Activated T-helper 17 cell treated with anti-CD3 and anti-CD28 coated beads, Interleukin-2, amount 50 U/mL, for 72 hours (primary cell): Measurements from ENCODE around the gene MRGPRF. TPM values are rescaled to one million over a fixed set of nuclear protein-coding genes. Genes with fewer than 3 reads are reported as not detected.
"Not testable (repeated sequence)": the region's sequence is repeated elsewhere in the genome, so short reads cannot be mapped to it uniquely, and the experiment has no call there.

Experiments used
- ATAC-seq: fragments of 150-1000 bp; cut with Tn5 transposase; replicated peaks from 2 replicates; pipeline ENCODE4 v1.10.0; 2021; ENCODE audit warnings: mild to moderate bottlenecking, moderate library complexity
- H3K27ac Mint-ChIP-seq: one replicate; pipeline ENCODE4 v1.8.0; 2022; ENCODE audit warnings: mixed read lengths
- H3K27me3 Mint-ChIP-seq: one replicate; pipeline ENCODE4 v1.8.0; 2022; ENCODE audit warnings: mixed read lengths
- H3K36me3 Mint-ChIP-seq: one replicate; pipeline ENCODE4 v1.8.0; 2022; ENCODE audit warnings: low read depth, mild to moderate bottlenecking, mixed read lengths
- H3K4me1 Mint-ChIP-seq: one replicate; pipeline ENCODE4 v1.8.0; 2022; ENCODE audit warnings: mixed read lengths
- H3K4me3 Mint-ChIP-seq: one replicate; pipeline ENCODE4 v1.8.0; 2022; ENCODE audit warnings: mild to moderate bottlenecking, mixed read lengths
- H3K9me3 Mint-ChIP-seq: one replicate; pipeline ENCODE4 v1.8.0; 2022; ENCODE audit warnings: mixed read lengths
- total RNA-seq, 2 donors: library from RNA; stranded (reverse); gene quantifications; one replicate each; pipeline ENCODE4 v1.2.3, GENCODE V29; 2022

MRGPRF gene
- total RNA-seq, 2 donors from 2014 or later: not detected

DNA sequence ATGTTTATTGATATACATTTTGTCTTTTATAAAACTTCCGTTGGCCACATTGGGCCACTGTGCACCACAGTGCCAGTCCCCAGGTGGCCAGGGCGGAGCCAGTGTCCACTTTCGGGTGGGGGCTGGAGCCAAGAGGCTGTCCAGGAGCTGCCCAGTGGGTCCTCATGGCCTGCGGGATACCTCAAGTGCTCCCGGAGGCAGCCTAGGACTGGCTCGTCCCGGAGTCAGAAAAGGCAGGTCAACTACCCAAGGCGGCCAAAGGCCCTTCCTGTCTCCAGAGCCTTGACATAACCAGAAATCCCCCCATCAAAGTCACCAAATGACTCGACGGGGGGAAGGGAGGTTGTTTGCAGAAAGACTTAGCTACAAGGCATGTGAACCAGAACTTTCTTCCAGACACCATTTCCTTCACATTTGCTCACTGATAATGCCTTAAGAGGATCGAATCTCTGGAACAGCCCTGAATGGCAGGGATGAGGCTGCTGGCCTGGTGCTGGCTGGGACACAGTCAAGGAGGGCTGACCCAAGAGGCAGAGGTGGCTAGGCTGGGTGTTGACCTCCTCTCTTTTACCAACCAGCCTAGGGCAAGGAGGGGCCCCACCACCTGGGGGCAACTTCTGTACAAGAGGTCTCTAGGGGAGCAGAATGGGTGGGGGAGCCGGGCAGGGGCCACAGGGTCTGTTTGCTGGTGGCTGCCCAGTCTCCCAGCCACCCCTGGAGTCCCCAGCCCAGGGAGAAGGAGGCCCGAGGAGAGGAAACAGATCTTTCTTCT, 8.4 kb downstream of the MRGPRF start:
- H3K4me1 Mint-ChIP-seq: no peaks in the 10 kb centered on the region
- H3K9me3 Mint-ChIP-seq: no peaks in the 10 kb centered on the region
- H3K27me3 Mint-ChIP-seq: no peaks in the 10 kb centered on the region
- H3K27ac Mint-ChIP-seq: no peak overlapping the region
- ATAC-seq: no peak
- no peak overlapping the region for H3K4me3 Mint-ChIP-seq
- no peaks in the 10 kb centered on the region for H3K36me3 Mint-ChIP-seq

DNA sequence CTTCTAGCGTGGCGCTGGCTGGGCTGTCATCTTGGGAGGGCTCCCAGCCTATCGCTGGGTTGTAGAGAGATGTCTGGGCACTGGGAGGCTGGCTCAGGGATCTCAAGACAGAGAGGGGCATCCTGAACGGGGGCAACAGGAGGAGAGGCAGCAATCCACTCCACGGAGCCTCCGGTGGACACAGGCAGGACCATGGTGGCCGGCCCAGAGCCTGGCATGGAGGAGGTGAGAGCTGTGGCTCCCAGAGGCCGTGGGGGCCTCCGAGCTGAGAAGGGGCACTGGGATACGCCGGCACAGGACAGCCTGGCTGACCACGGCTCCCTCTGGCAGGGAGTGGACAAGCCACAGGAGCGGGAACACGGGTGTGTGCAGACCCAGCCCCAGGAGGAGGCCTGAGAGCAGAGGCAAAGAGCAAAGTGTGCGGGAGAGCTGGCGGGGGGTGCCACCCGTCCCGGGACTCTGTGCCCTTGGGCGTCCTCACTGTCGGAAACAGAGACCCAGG, 9.1 kb downstream of the MRGPRF start:
- Mint-ChIP-seq H3K27me3 (no peaks in the 10 kb centered on the region), H3K4me3 (no peak overlapping the region), H3K36me3 (no peaks in the 10 kb centered on the region), H3K4me1 (no peaks in the 10 kb centered on the region), H3K9me3 (no peaks in the 10 kb centered on the region), H3K27ac (no peak overlapping the region)
- no peak for ATAC-seq

DNA sequence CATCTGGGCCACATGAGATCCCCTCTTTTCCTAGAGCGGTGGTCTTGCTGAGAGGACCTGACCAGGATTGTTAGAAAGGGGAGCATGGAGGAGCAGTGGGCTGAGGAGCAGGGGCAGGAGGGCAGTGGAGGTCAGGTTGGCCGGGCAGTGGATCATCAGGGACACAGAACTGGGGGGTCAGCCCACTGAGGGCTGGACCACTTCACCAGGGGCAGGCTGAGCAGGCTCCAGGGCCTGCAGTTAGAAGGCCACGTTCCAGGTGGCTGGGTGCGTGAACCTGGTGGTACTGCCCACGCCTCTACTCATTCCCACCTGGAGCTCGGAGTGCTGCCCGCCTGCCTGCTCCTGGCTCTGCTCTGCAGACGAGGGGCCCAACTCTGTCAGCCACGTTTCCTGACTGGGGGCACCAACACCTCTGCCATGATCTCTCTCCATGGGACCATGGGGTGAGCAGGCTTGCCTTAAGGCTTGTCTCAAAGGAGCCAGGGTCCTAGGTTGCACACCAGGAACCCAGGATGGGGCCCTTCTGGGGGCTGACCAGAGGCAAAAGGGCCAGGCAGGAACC, 9.7 kb downstream of the MRGPRF start:
- no peaks in the 10 kb centered on the region for H3K4me1 Mint-ChIP-seq
- no peak overlapping the region for H3K27ac Mint-ChIP-seq
- no peak overlapping the region for H3K4me3 Mint-ChIP-seq
- no peaks in the 10 kb centered on the region for H3K27me3 Mint-ChIP-seq
- no peaks in the 10 kb centered on the region for H3K36me3 Mint-ChIP-seq
- no peak for ATAC-seq
- H3K9me3 Mint-ChIP-seq: no peaks in the 10 kb centered on the region

DNA sequence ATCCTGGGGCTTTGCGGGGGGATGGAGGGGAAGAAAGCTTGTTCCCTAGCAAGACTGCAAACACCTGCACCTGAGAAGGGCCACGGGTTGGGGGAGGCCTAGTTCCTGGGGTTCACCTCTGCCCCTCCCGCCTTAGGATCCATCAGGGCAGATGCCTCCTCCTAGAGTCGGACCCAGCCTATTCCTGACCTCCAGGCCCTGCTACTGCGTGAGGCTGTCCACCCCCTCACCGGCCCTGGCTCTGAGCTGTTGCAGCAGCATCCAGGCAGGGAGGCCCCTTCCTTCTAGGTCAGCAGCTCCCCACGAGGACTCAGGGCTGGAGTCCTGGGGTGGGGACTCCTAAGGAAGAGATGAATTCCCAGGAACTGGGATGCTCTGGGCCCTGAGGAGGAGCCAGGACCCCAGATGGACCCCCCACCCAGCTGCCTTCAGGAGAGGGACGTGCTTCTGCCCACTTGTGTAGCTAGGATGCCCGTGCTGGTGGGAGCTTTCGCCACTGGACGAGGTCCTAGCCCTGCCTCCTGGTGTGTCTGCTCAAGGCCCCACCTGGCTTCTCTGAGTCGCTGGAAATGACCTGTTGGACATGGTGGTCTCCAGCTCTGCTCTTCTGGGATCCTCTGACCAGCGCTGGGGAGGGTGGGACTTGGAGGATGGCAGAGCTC, 10.3 kb downstream of the MRGPRF start:
- H3K4me3 Mint-ChIP-seq: no peak overlapping the region
- no peaks in the 10 kb centered on the region for H3K9me3 Mint-ChIP-seq
- no peak for ATAC-seq
- no peaks in the 10 kb centered on the region for H3K4me1 Mint-ChIP-seq
- H3K36me3 Mint-ChIP-seq: no peaks in the 10 kb centered on the region
- no peaks in the 10 kb centered on the region for H3K27me3 Mint-ChIP-seq
- H3K27ac Mint-ChIP-seq: no peak overlapping the region

DNA sequence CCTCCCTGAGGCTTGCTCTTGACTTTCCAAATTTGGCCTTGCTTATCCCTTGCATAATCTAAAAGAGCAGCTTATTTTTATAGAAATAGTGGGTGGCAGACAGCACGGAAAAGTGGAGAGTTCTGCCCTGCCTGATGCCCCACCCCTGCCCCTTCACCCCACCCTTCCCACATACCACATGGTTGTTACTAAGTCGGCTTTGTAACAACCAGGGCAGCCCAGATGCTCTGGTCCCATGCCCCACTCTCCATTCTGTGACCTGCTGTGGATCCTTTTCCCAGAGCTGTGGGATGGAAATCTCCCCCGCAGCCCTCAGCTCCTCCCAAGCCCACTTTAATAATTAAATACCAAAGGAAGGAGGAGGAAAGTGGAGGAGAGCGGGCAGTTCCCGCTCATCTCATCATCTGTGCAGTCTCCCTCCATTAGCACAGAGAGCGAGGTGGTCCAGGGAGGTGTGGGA, 10.9 kb downstream of the MRGPRF start:
- Mint-ChIP-seq H3K27me3 (no peaks in the 10 kb centered on the region), H3K9me3 (no peaks in the 10 kb centered on the region), H3K27ac (no peak overlapping the region), H3K4me3 (no peak overlapping the region), H3K36me3 (no peaks in the 10 kb centered on the region), H3K4me1 (no peaks in the 10 kb centered on the region)
- no peak for ATAC-seq

DNA sequence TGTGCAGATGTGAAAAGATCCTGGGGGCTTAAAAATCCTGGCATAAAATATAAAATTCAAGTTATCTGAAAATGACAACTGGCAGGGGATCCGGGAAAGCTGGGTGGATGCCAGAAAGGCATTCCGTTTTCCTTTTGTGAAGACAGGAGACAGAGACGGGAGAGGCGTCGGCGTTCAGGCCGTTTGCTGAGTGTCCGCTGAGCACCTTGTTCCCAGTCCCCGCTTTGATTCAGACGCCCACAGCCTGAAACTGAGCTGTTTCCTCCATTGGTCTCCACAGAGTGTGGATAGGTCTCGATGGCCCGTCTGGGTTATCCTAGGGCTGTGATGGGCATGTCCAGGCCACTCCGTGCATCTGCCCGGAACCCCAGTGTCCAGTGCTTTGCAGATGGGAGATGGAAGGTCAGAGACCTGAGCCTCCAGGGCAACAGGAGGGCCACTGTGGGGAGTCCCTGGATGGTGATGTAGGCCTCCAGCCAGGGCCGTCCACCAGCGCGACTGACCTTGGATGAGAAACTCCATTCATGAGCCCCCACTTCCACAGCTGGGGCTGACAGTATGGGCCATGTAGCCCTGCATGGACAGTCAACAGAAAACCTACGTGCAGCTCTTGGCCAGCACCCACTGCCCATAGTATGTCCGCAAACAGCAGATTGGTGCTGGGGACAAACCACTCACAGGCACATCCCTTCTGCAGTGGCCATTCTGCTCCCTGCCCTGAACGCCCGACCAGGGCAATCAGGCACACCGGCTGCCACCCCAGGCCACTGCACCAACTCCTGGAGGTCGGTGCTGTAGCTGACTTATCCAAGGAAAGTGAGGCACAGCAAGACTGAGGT, 11.6 kb downstream of the MRGPRF start:
- Mint-ChIP-seq H3K4me3 (no peak overlapping the region), H3K36me3 (no peaks in the 10 kb centered on the region), H3K9me3 (no peaks in the 10 kb centered on the region), H3K4me1 (no peaks in the 10 kb centered on the region), H3K27me3 (no peaks in the 10 kb centered on the region), H3K27ac (no peak overlapping the region)
- no peak for ATAC-seq

DNA sequence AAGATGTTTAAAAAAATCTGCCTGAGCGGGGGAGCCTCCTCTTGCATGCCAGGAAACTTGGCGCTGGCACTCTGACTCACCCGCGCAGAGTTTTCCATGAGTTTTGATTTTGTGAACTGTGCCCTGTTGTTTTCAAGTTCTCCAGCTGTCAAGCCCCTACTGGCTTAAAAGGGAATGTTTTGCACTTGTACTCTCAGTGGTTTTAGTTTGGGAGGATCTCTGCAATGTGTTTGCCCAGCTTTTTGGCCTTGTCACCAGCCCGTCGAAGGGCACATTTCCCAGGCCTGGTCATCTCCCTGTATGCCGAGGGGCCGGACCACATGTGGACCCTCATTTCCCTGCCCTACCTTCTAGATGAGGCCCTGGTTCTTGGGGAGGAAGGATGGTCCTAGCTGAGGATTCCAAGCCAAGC, 12.2 kb downstream of the MRGPRF start:
- Mint-ChIP-seq H3K4me1 (no peaks in the 10 kb centered on the region), H3K27me3 (no peaks in the 10 kb centered on the region), H3K4me3 (no peak overlapping the region), H3K27ac (no peak overlapping the region), H3K9me3 (no peaks in the 10 kb centered on the region), H3K36me3 (no peaks in the 10 kb centered on the region)
- no peak for ATAC-seq

DNA sequence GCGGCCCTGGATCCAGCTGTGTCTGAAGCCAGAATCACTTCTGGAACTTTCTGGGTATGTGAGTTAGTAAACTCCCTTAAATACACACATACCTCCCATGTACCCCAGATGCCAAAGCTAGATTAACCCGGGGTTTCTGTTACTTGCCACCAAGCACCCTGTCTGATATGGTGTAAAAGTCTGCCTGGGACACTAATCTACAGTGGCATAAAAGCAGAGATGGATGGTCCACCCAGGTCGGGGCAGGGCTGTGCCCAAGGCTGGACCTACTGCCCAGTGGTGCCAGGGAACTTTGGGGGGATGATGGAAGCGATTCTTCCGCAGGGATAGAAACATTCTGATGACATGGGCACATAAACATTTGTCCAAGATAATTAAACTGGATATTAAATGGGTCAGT, 12.7 kb downstream of the MRGPRF start:
- H3K27me3 Mint-ChIP-seq: no peaks in the 10 kb centered on the region
- H3K4me3 Mint-ChIP-seq: no peak overlapping the region
- no peak overlapping the region for H3K27ac Mint-ChIP-seq
- no peaks in the 10 kb centered on the region for H3K36me3 Mint-ChIP-seq
- no peaks in the 10 kb centered on the region for H3K4me1 Mint-ChIP-seq
- no peaks in the 10 kb centered on the region for H3K9me3 Mint-ChIP-seq
- ATAC-seq: no peak

DNA sequence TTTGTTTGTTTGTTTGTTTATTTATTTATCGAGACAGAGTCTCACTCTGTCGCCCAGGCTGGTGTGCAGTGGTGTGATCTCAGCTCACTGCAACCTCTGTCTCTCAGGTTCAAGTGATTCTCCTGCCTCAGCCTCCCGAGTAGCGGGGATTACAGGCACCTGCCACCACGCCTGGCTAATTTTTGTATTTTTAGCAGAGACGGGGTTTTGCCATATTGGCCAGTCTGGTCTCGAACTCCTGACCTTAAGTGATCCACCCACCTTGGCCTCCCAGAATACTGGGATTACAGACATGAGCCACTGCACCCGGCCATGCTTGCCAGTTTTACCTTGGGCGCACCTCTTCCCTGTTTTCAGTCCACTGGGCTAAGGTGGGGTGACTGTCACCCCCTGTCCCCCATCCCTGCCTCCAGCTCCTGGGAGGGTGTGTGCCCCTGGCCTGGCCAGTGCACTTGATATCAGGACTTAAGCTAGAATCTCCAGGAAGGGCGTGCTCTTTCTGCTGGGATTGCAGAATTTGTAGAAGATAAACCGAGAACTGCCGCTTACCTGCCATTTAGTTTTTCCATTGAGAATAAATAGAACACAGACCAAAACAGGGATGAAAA, 13.2 kb downstream of the MRGPRF start:
- not testable (repeated sequence) for H3K4me3 Mint-ChIP-seq, H3K27me3 Mint-ChIP-seq, H3K27ac Mint-ChIP-seq, ATAC-seq, H3K9me3 Mint-ChIP-seq, H3K4me1 Mint-ChIP-seq, H3K36me3 Mint-ChIP-seq

DNA sequence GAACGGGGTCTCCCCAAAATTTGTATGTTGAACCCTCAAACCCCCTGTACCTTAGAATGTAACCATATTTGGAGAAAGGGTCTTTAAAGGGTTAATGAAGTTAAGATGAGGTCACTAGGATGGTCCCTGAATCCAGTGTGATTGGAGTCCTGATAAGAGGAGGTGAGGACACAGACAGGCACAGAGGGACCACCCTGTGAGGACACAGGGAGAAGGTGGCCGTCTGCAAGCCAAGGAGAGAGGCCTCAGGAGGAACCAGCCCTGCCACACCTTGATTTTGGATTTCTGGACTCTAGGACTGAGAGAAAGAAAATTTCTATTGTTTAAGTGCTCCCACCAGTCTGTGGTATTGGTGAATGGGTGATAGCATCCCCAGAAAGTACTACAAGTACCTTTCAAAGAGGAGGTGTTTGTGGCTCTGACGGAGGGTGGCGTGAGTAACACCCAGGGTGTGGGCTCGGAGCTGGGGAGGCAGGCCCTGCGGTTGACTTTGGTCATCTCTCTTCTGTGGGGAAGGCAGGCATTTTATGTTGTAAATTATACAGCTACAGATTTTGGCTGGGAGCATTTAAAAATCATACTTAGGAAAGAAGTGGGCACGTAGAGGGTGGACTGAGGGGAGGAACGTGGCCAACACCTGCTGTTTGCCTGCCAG, 13.8 kb downstream of the MRGPRF start:
- Mint-ChIP-seq H3K4me1 (no peaks in the 10 kb centered on the region), H3K9me3 (no peaks in the 10 kb centered on the region), H3K4me3 (no peak overlapping the region), H3K36me3 (no peaks in the 10 kb centered on the region), H3K27ac (no peak overlapping the region), H3K27me3 (no peaks in the 10 kb centered on the region)
- ATAC-seq: no peak

DNA sequence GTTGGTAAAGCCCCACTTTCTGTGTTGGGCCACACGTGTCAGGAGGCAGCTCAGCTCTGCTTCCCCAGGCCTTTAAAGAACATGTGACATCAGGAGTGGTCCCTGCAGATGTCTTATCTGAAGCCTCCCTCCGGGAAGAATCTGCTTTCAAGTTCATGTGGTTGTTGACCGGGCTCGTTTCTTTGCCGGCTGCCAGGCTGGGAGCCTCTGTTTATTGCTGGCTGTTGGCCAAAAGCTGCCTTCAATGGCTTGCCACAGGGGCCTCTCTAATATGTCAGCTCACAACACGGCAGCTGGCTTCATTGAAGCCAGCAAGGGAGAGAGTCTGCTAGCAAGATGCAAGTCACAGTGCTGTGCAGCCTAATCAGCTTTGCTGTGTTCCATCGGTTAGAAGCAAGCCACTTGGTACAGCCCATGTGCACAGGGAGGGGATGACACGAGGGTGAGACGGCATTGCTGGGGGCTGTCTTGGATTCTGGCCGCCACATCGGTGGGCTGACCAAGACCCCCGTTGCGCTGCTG, 14.6 kb downstream of the MRGPRF start:
- Mint-ChIP-seq H3K27me3 (peaks cover 4% of the 10 kb centered on the region), H3K27ac (no peak overlapping the region), H3K4me1 (no peaks in the 10 kb centered on the region), H3K9me3 (no peaks in the 10 kb centered on the region), H3K36me3 (no peaks in the 10 kb centered on the region), H3K4me3 (no peak overlapping the region)
- no peak for ATAC-seq

DNA sequence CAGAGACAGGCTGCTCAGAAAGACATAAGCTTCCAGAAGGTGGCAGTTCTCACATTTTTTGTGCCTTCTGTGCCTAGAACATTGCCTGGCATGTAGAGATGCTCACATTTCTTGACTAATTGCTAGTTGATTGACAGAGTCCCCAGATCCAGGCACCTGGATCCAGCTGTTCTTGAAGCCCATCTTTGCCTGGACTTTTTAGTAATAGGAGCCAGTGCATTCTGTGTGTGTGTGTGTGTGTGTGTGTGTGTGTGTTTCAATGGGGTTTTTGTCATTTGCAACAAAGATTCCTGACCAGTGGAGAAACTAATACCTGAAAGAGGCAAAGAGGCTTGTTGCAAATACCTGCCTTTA, 15.1 kb downstream of the MRGPRF start:
- no peak overlapping the region for H3K4me3 Mint-ChIP-seq
- no peaks in the 10 kb centered on the region for H3K9me3 Mint-ChIP-seq
- H3K27ac Mint-ChIP-seq: no peak overlapping the region
- no peaks in the 10 kb centered on the region for H3K36me3 Mint-ChIP-seq
- H3K4me1 Mint-ChIP-seq: no peaks in the 10 kb centered on the region
- peaks cover 4% of the 10 kb centered on the region for H3K27me3 Mint-ChIP-seq
- ATAC-seq: no peak

DNA sequence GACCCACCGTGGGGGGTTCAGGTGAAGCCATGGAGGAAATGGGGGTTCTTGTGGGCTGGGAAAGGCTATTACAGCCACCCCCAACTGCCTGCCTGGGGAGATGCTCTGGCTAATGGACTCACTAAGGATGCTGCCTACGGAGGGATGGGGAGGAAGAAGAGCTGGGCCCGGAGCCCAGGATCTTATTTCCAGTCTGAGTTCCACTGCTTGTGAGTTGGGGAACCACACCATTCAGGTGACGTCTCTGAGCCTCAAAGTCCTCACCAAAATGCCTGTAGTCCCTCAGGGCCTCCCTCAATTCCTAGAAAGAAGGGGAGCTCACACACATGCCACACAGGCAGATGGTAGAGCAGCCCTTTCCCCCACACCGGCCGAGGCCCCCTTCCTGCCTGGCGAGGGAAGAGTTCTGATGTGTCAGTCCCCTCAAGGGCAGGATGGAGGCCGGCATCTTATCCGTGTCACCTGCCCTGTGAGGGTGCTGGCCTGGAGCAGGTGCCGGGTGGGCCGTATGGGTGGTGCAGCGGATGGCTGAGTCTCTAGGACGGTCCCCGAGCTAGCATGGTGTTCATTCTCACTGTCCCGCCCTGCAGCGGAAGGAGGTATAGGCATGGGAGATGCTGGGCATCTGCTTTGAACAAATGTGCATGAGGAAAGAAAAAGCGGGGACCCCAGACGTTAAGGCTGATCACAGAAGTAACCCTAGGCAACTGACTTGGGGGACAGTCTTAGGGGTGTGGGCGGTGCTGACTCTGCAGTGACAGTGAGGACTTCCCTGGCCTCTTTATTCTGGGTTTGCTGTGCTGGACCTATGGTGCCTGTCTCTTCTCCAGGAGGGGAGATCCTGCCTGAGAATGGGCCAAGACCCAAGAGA, 15.7 kb downstream of the MRGPRF start:
- ATAC-seq: no peak
- Mint-ChIP-seq H3K4me1 (no peaks in the 10 kb centered on the region), H3K27me3 (peaks cover 4% of the 10 kb centered on the region), H3K36me3 (no peaks in the 10 kb centered on the region), H3K9me3 (no peaks in the 10 kb centered on the region), H3K27ac (no peak overlapping the region), H3K4me3 (no peak overlapping the region)
